OCI-LY1 (cell line): ENCODE data around the gene PSMA5.

Experiments
- EZH2 ChIP-seq: fragments of 200-600 bp; sonication (generic), shearing (Covaris generic); IDR thresholded peaks from 2 replicates; pipeline ENCODE4 v1.8.0; 2017; ENCODE audit warnings: borderline replicate concordance, mixed run types, mild to moderate bottlenecking, antibody characterized with exemption, low read length, moderate library complexity, mixed read lengths
- TF ChIP-seq, protein P1 (sequence below): fragments of 200-600 bp; sonication (generic), shearing (Covaris generic); IDR thresholded peaks from 2 replicates; pipeline ENCODE4 v1.5.1; 2017; ENCODE audit warnings: mild to moderate bottlenecking, antibody characterized with exemption, low read length, moderate library complexity, mixed read lengths

DNA sequence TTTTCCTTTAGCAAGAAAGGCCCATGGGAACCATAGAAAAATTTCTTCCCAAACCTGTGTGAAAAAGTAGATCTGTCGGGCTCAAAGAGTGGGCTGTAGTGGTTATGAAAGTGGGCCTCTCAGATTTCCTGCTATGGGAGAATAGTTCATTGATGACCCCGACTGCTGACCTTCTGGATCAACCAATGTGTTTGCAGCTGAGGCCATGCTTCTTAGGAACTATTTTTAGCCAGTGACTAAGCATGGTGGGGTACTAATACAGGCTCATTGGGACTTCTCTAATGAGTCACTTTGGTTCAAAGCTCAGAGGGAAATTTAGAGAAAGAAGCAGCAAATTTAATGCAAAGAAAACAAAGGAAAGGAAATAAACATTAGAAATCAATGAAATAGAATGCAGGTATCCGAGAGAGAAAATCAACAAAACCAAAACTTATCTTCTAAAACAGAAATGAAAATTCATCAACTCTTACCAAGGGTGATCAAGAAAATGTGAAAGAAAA lies 12.6 kb upstream of the PSMA5 start:
- TF ChIP-seq, protein P1, sequence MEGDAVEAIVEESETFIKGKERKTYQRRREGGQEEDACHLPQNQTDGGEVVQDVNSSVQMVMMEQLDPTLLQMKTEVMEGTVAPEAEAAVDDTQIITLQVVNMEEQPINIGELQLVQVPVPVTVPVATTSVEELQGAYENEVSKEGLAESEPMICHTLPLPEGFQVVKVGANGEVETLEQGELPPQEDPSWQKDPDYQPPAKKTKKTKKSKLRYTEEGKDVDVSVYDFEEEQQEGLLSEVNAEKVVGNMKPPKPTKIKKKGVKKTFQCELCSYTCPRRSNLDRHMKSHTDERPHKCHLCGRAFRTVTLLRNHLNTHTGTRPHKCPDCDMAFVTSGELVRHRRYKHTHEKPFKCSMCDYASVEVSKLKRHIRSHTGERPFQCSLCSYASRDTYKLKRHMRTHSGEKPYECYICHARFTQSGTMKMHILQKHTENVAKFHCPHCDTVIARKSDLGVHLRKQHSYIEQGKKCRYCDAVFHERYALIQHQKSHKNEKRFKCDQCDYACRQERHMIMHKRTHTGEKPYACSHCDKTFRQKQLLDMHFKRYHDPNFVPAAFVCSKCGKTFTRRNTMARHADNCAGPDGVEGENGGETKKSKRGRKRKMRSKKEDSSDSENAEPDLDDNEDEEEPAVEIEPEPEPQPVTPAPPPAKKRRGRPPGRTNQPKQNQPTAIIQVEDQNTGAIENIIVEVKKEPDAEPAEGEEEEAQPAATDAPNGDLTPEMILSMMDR, result no peak
- TF ChIP-seq EZH2, result no peak
